Medulla oblongata (tissue), 1 donor: ENCODE data around the gene TAS2R3.

Source experiments
- DNase-seq: peaks from one replicate; pipeline ENCODE4 v3.0.0-alpha.2; 2015; ENCODE audit errors: extremely low spot score

Gene TAS2R3

DNA sequence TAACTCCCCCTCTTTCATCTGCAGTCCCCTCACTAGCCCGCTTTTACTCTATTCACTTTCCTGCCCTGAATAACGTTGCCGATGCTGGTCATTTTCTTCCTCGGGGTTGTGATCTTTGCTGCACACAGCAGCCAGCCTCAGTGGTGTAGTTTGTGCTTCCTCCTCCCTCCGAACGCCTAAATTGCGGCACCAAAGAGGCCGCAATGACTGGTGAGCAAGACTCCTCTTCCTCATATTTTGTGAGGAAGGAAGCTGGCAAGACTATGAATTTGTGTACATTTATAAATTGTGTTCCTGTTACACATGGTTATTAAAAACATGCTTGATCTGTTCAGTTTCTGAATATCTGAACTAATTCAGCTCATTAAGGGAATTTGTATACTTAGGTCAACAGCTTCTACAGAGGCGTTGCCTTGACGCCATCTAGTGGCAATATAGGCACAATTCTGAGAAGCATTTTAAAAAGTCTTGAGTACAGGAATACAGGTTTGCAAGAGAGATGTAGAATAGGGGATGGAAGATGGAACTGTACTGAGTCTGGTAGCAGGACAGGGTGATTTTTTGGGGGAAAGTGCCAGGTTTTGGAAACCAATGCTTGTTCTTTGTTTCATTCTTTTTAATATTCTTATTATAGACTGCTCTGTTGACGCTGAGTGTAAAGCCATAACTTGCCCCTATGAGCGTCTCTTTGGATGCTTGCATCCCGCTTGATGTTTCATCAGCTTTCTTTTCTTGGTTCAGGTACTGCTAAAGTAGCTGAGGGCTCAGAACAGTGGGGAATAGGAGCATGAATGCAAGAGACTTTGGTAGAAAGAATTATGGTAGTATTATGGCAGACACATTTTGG lies 22.0 kb downstream of the TAS2R3 start:
- DNase-seq, result peak; percentile 80

GRCh38 chr7:141788296-141788695 lies 24.4 kb downstream of the TAS2R3 start:
- DNase-seq, result no peak

- DNase-seq, result no peak
Observed at GRCh38 chr7:141789917-141790316, 26.0 kb downstream of the TAS2R3 start, which contains the start of gene TAS2R5. TSS of gene TAS2R5 (plus strand) at chr7:141790217. CDS start at chr7:141790362, 145 bp downstream.

DNA sequence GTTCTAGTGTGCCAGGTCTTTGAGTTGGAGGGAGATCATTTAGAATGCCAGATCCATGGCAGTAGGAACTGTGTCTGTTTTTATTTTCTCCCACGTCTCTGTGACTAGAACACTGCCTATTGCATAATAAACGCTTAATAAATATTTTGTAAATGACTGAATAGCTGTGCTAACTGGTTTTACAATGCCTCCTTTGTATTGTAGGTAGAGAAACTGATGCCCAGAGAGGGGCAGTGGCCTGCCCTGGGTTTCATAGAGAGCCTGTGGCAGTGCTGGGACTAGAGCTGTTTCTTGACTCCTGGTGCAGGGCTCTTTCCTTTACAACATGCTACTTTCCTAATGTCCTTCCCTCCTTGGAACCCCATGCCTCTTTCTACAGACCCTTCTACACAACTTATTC lies 28.6 kb downstream of the TAS2R3 start:
- DNase-seq, result no peak
